ENCODE results near the gene FOXI1.

The FOXI1 gene

GRCh38 chr5:170154297-170154696 lies 48.6 kb downstream of the FOXI1 start:
- DNase-seq, result no peak
- Histone ChIP-seq H3K4me1 (no peaks in the 10 kb centered on the region), H3K4me3 (ENCODE audit: low read depth, low read length) (no peak overlapping the region), H3K36me3 (no peaks in the 10 kb centered on the region), H3K27me3 (no peaks in the 10 kb centered on the region), H3K9me3 (no peaks in the 10 kb centered on the region; the same call in 1 of the 2 replicates)
- TF ChIP-seq CTCF (IDR thresholded peaks at IDR 0.05; ENCODE audit: low read depth, low read length), result no peak

DNA sequence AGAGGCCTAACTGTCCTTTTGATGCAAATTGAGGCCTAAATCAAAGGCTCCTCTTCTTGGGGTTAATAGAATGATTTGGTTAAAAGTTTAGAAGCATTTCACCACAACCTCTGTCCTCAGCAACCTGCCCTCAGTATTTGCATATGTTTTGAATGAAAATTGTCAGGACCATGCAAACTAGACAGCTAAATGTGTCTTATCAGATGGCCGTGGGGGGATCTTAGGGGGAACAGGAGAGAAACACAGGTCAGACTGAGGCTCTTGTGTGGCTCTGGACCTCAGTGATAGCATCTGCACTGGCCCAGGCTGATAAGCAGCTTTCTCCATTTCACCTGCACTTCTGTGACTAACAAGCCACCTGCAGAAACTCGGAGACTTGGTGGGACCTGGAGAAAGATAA lies 49.0 kb downstream of the FOXI1 start:
- Histone ChIP-seq H3K27me3 (no peaks in the 10 kb centered on the region), H3K36me3 (no peaks in the 10 kb centered on the region), H3K4me3 (ENCODE audit: low read depth, low read length) (no peak overlapping the region), H3K9me3 (no peaks in the 10 kb centered on the region; the same call in 1 of the 2 replicates), H3K4me1 (no peaks in the 10 kb centered on the region)
- DNase-seq, result no peak
- TF ChIP-seq CTCF (IDR thresholded peaks at IDR 0.05; ENCODE audit: low read depth, low read length), result no peak

- Histone ChIP-seq H3K27me3 (no peaks in the 10 kb centered on the region), H3K4me1 (no peaks in the 10 kb centered on the region), H3K4me3 (ENCODE audit: low read depth, low read length) (no peak overlapping the region), H3K36me3 (no peaks in the 10 kb centered on the region), H3K9me3 (no peaks in the 10 kb centered on the region)
- TF ChIP-seq CTCF (IDR thresholded peaks at IDR 0.05; ENCODE audit: low read depth, low read length), result no peak
- no peak for DNase-seq
Measured at GRCh38 chr5:170155771-170156170, 50.1 kb downstream of the FOXI1 start.

GRCh38 chr5:170159101-170159698 lies 53.5 kb downstream of the FOXI1 start:
- Histone ChIP-seq H3K36me3 (no peaks in the 10 kb centered on the region), H3K4me1 (no peaks in the 10 kb centered on the region), H3K4me3 (ENCODE audit: low read depth, low read length) (no peak overlapping the region), H3K27me3 (no peaks in the 10 kb centered on the region), H3K9me3 (no peaks in the 10 kb centered on the region)
- no peak for TF ChIP-seq CTCF (IDR thresholded peaks at IDR 0.05; ENCODE audit: low read depth, low read length)
- no peak for DNase-seq
